LNCaP clone FGC (cell line): Measurements from ENCODE around the gene ESRRB.
A peak's percentile ranks its signal among the peaks of the same experiment; 100 is the strongest.

Source experiments
- DNase-seq: peaks from one replicate; pipeline ENCODE4 v3.0.0-alpha.2; 2011; ENCODE audit warnings: low read depth
- H3K4me3 ChIP-seq: 2 replicates; pipeline ENCODE4 v1.5.1; 2011; ENCODE audit warnings: mild to moderate bottlenecking, low read depth, low read length, control low read depth
- CTCF ChIP-seq: IDR thresholded peaks from 2 replicates; pipeline ENCODE4 v1.5.1; 2012; ENCODE audit warnings: mild to moderate bottlenecking; ENCODE audit not compliant: control insufficient read depth, insufficient read depth; ENCODE audit errors: extremely low read depth

The ESRRB gene

GRCh38 chr14:76509311-76509710 is 133.4 kb downstream of the ESRRB start:
- DNase-seq: no peak
- TF ChIP-seq CTCF: peak; percentile 15; the same call in 1 of the 2 replicates
- H3K4me3 ChIP-seq: no peak overlapping the region

- no peak for DNase-seq
- no peak overlapping the region for H3K4me3 ChIP-seq
- TF ChIP-seq CTCF: no peak
These were observed 134.2 kb downstream of the ESRRB start for GRCh38 chr14:76510181-76510580.

- no peak for DNase-seq
- H3K4me3 ChIP-seq: no peak overlapping the region
- TF ChIP-seq CTCF: peak; percentile 65
These were observed 138.5 kb downstream of the ESRRB start for GRCh38 chr14:76514213-76514998.

- DNase-seq: no peak
- no peak overlapping the region for H3K4me3 ChIP-seq
- TF ChIP-seq CTCF: no peak
These were observed 140.9 kb downstream of the ESRRB start for GRCh38 chr14:76516884-76517283.

- no peak for TF ChIP-seq CTCF
- no peak overlapping the region for H3K4me3 ChIP-seq
- no peak for DNase-seq
These were observed 142.4 kb downstream of the ESRRB start for GRCh38 chr14:76518366-76518765.

GRCh38 chr14:76525106-76525821 is 149.3 kb downstream of the ESRRB start:
- DNase-seq: no peak
- TF ChIP-seq CTCF: no peak
- no peak overlapping the region for H3K4me3 ChIP-seq
